ENCODE data around the gene ALDH1B1.
A peak's percentile ranks its signal among the peaks of the same experiment; 100 is the strongest.

Gene ALDH1B1

GRCh38 chr9:38361473-38361850 is 31.0 kb upstream of the ALDH1B1 start:
- Histone ChIP-seq H3K9ac (ENCODE audit: low read length in 2 of 2) (no peak overlapping the region), H3K27me3 (ENCODE audit: control insufficient read depth in 1 of 2, insufficient read depth in 2 of 2, low read length in 2 of 2) (no peaks in the 10 kb centered on the region), H3K36me3 (ENCODE audit: control insufficient read depth in 2 of 2, insufficient read depth in 2 of 2, low read length in 2 of 2) (no peaks in the 10 kb centered on the region), H3K27ac (ENCODE audit: low read length) (no peak overlapping the region), H3K4me1 (ENCODE audit: control insufficient read depth, insufficient read depth, low read length) (peaks cover 11% of the 10 kb centered on the region), H3K4me3 (ENCODE audit: low read length in 2 of 2) (no peak overlapping the region), H3K9me3 (ENCODE audit: control insufficient read depth in 2 of 2, low read length in 2 of 2) (no peaks in the 10 kb centered on the region)

- Histone ChIP-seq H3K27ac (ENCODE audit: low read length) (no peak overlapping the region), H3K4me3 (ENCODE audit: low read length in 2 of 2) (peak overlapping the region; percentile 6 to 63), H3K9me3 (ENCODE audit: control insufficient read depth in 2 of 2, low read length in 2 of 2) (no peaks in the 10 kb centered on the region), H3K36me3 (ENCODE audit: control insufficient read depth in 2 of 2, insufficient read depth in 2 of 2, low read length in 2 of 2) (no peaks in the 10 kb centered on the region), H3K9ac (ENCODE audit: low read length in 2 of 2) (peak overlapping the region; percentile 19 to 55), H3K4me1 (ENCODE audit: control insufficient read depth, insufficient read depth, low read length) (peaks cover 11% of the 10 kb centered on the region), H3K27me3 (ENCODE audit: control insufficient read depth in 1 of 2, insufficient read depth in 2 of 2, low read length in 2 of 2) (no peaks in the 10 kb centered on the region)
Measured at GRCh38 chr9:38362852-38363588, 29.5 kb upstream of the ALDH1B1 start.

- H3K9ac ChIP-seq (ENCODE audit: low read length in 2 of 2): peak overlapping the region in 1 of 2 donors; percentile 19
- H3K36me3 ChIP-seq (ENCODE audit: control insufficient read depth in 2 of 2, insufficient read depth in 2 of 2, low read length in 2 of 2): no peaks in the 10 kb centered on the region
- no peak overlapping the region for H3K27ac ChIP-seq (ENCODE audit: low read length)
- H3K27me3 ChIP-seq (ENCODE audit: control insufficient read depth in 1 of 2, insufficient read depth in 2 of 2, low read length in 2 of 2): no peaks in the 10 kb centered on the region
- H3K9me3 ChIP-seq (ENCODE audit: control insufficient read depth in 2 of 2, low read length in 2 of 2): no peaks in the 10 kb centered on the region
- H3K4me1 ChIP-seq (ENCODE audit: control insufficient read depth, insufficient read depth, low read length): peaks cover 11% of the 10 kb centered on the region
- peak overlapping the region; percentile 6 to 63 for H3K4me3 ChIP-seq (ENCODE audit: low read length in 2 of 2)
Measured at GRCh38 chr9:38363589-38363925, 28.9 kb upstream of the ALDH1B1 start.

DNA sequence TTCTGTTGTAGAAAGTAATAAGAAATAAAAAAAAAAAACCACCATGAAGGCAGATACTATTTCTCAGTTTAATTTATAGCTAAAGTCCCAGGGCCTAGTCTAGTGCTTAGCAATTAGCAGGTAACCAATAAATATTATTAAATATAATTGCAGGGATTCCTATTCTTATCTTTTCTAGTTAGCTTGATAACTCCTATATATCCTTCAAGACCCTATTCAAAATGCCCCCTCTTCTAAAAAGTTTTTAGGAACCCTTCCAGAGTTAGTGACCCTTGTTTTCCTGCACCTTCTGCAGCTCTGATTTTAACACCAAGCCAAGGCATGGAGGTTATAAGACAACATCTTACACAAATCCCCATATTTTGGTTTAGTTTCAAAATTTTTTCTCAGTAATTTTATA is 24.6 kb upstream of the ALDH1B1 start:
- peaks cover 0 to 3% of the 10 kb centered on the region in 2 donors for H3K27me3 ChIP-seq (ENCODE audit: control insufficient read depth in 1 of 2, insufficient read depth in 2 of 2, low read length in 2 of 2)
- H3K9me3 ChIP-seq (ENCODE audit: control insufficient read depth in 2 of 2, low read length in 2 of 2): no peaks in the 10 kb centered on the region
- peaks cover 4% of the 10 kb centered on the region for H3K4me1 ChIP-seq (ENCODE audit: control insufficient read depth, insufficient read depth, low read length)
- no peak overlapping the region for H3K4me3 ChIP-seq (ENCODE audit: low read length in 2 of 2)
- no peak overlapping the region for H3K27ac ChIP-seq (ENCODE audit: low read length)
- H3K9ac ChIP-seq (ENCODE audit: low read length in 2 of 2): no peak overlapping the region
- H3K36me3 ChIP-seq (ENCODE audit: control insufficient read depth in 2 of 2, insufficient read depth in 2 of 2, low read length in 2 of 2): no peaks in the 10 kb centered on the region

DNA sequence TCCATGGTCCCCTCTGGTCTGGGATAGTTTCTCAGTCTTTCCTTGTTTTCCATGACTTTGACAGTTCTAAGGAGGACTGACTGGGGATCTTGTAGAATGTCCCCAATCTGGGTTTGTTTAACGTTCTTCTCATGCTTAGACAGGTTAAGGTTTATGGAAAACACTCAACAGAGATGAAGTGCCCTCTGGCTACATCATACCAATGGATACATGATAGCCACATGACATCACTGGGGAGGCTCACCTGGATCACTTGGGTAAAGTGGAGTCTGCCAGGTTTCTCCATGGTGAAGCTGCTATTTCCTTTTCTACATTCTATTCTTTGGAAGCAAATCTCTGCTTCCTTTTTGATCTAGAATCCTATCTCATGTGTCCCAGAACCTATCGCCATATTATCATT is 23.8 kb upstream of the ALDH1B1 start:
- Histone ChIP-seq H3K27ac (ENCODE audit: low read length) (no peak overlapping the region), H3K4me1 (ENCODE audit: control insufficient read depth, insufficient read depth, low read length) (no peaks in the 10 kb centered on the region), H3K9ac (ENCODE audit: low read length in 2 of 2) (no peak overlapping the region), H3K4me3 (ENCODE audit: low read length in 2 of 2) (no peak overlapping the region), H3K9me3 (ENCODE audit: control insufficient read depth in 2 of 2, low read length in 2 of 2) (no peaks in the 10 kb centered on the region), H3K36me3 (ENCODE audit: control insufficient read depth in 2 of 2, insufficient read depth in 2 of 2, low read length in 2 of 2) (no peaks in the 10 kb centered on the region), H3K27me3 (ENCODE audit: control insufficient read depth in 1 of 2, insufficient read depth in 2 of 2, low read length in 2 of 2) (peaks cover 0 to 3% of the 10 kb centered on the region in 2 donors)

DNA sequence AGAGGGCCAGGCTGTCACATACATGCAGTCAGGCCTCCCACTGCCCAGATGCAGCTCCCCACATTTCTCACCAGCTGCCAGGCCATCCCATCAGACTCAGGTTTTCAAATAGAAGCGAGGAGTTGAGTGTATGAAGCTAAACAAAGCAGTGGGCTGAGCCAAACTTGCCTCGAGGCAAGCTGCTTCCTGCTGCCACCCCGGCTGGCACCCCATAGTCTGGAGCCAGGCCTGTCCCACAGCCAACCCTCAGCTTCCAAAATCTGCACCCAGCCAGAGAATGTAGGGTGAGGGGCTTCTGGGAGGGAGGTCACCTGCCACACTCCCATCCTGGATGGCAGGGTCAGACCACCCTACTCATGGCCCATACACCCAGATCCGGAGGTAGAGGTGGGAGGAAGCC is 22.3 kb upstream of the ALDH1B1 start:
- Histone ChIP-seq H3K4me1 (ENCODE audit: control insufficient read depth, insufficient read depth, low read length) (no peaks in the 10 kb centered on the region), H3K9ac (ENCODE audit: low read length in 2 of 2) (no peak overlapping the region), H3K27ac (ENCODE audit: low read length) (no peak overlapping the region), H3K27me3 (ENCODE audit: control insufficient read depth in 1 of 2, insufficient read depth in 2 of 2, low read length in 2 of 2) (peaks cover 0 to 3% of the 10 kb centered on the region in 2 donors), H3K9me3 (ENCODE audit: control insufficient read depth in 2 of 2, low read length in 2 of 2) (no peaks in the 10 kb centered on the region), H3K36me3 (ENCODE audit: control insufficient read depth in 2 of 2, insufficient read depth in 2 of 2, low read length in 2 of 2) (no peaks in the 10 kb centered on the region), H3K4me3 (ENCODE audit: low read length in 2 of 2) (no peak overlapping the region)

- no peak overlapping the region for H3K4me3 ChIP-seq (ENCODE audit: low read length in 2 of 2)
- no peaks in the 10 kb centered on the region for H3K9me3 ChIP-seq (ENCODE audit: control insufficient read depth in 2 of 2, low read length in 2 of 2)
- no peaks in the 10 kb centered on the region for H3K36me3 ChIP-seq (ENCODE audit: control insufficient read depth in 2 of 2, insufficient read depth in 2 of 2, low read length in 2 of 2)
- H3K27me3 ChIP-seq (ENCODE audit: control insufficient read depth in 1 of 2, insufficient read depth in 2 of 2, low read length in 2 of 2): peaks cover 0 to 3% of the 10 kb centered on the region in 2 donors
- H3K27ac ChIP-seq (ENCODE audit: low read length): no peak overlapping the region
- H3K4me1 ChIP-seq (ENCODE audit: control insufficient read depth, insufficient read depth, low read length): no peaks in the 10 kb centered on the region
- H3K9ac ChIP-seq (ENCODE audit: low read length in 2 of 2): no peak overlapping the region
Measured at GRCh38 chr9:38371495-38371894, 21.0 kb upstream of the ALDH1B1 start.

- H3K27ac ChIP-seq (ENCODE audit: low read length): no peak overlapping the region
- H3K4me3 ChIP-seq (ENCODE audit: low read length in 2 of 2): no peak overlapping the region
- no peaks in the 10 kb centered on the region for H3K4me1 ChIP-seq (ENCODE audit: control insufficient read depth, insufficient read depth, low read length)
- no peaks in the 10 kb centered on the region for H3K9me3 ChIP-seq (ENCODE audit: control insufficient read depth in 2 of 2, low read length in 2 of 2)
- no peak overlapping the region for H3K9ac ChIP-seq (ENCODE audit: low read length in 2 of 2)
- H3K36me3 ChIP-seq (ENCODE audit: control insufficient read depth in 2 of 2, insufficient read depth in 2 of 2, low read length in 2 of 2): no peaks in the 10 kb centered on the region
- peaks cover 0 to 3% of the 10 kb centered on the region in 2 donors for H3K27me3 ChIP-seq (ENCODE audit: control insufficient read depth in 1 of 2, insufficient read depth in 2 of 2, low read length in 2 of 2)
Measured at GRCh38 chr9:38372762-38373619, 19.5 kb upstream of the ALDH1B1 start.

DNA sequence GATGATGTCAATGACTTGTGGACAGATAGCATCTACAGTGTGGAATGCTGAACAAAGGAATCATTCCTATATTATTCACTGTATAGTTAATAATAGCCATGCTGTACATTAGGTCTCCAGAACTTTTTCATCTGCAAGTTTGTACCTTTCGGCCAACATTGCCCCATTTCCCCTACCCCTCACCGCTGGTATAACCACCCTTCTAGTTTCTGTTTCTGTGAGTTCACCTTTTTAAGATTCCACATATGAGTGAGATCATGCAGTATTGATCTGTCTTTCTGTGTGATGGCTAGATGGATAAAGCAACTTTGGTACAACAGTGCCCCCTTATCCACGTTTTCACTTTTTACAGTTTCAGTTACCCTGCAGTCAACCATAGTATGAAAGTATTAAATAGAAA is 18.8 kb upstream of the ALDH1B1 start:
- no peak overlapping the region for H3K9ac ChIP-seq (ENCODE audit: low read length in 2 of 2)
- no peaks in the 10 kb centered on the region for H3K9me3 ChIP-seq (ENCODE audit: control insufficient read depth in 2 of 2, low read length in 2 of 2)
- no peak overlapping the region for H3K4me3 ChIP-seq (ENCODE audit: low read length in 2 of 2)
- no peaks in the 10 kb centered on the region for H3K4me1 ChIP-seq (ENCODE audit: control insufficient read depth, insufficient read depth, low read length)
- H3K27ac ChIP-seq (ENCODE audit: low read length): no peak overlapping the region
- peaks cover 0 to 3% of the 10 kb centered on the region in 2 donors for H3K27me3 ChIP-seq (ENCODE audit: control insufficient read depth in 1 of 2, insufficient read depth in 2 of 2, low read length in 2 of 2)
- no peaks in the 10 kb centered on the region for H3K36me3 ChIP-seq (ENCODE audit: control insufficient read depth in 2 of 2, insufficient read depth in 2 of 2, low read length in 2 of 2)

GRCh38 chr9:38374847-38375571 is 17.5 kb upstream of the ALDH1B1 start:
- H3K9ac ChIP-seq (ENCODE audit: low read length in 2 of 2): no peak overlapping the region
- no peak overlapping the region for H3K27ac ChIP-seq (ENCODE audit: low read length)
- H3K36me3 ChIP-seq (ENCODE audit: control insufficient read depth in 2 of 2, insufficient read depth in 2 of 2, low read length in 2 of 2): no peaks in the 10 kb centered on the region
- peaks cover 0 to 2% of the 10 kb centered on the region in 2 donors for H3K27me3 ChIP-seq (ENCODE audit: control insufficient read depth in 1 of 2, insufficient read depth in 2 of 2, low read length in 2 of 2)
- no peak overlapping the region for H3K4me3 ChIP-seq (ENCODE audit: low read length in 2 of 2)
- no peaks in the 10 kb centered on the region for H3K9me3 ChIP-seq (ENCODE audit: control insufficient read depth in 2 of 2, low read length in 2 of 2)
- no peaks in the 10 kb centered on the region for H3K4me1 ChIP-seq (ENCODE audit: control insufficient read depth, insufficient read depth, low read length)
